Caco-2 (cell line): ENCODE results near the gene ETHE1. TPM values are rescaled to one million over a fixed set of nuclear protein-coding genes. Genes with fewer than 3 reads are reported as not detected.

ENCODE experiments used
- BruUV-seq: library from RNA; stranded (reverse); fragments of 400-500 nt; replicated peaks from 2 replicates; lab custom pipeline; 2021; lab: Mats Ljungman, UMichigan
- CTCF ChIA-PET: fragments of 300-600 bp; sonication (Branson Sonifier 250); formaldehyde crosslinking; loops from one replicate; lab custom pipeline; 2022; ENCODE audit warnings: antibody characterized with exemption; lab: Charles Lee
- POLR2A ChIA-PET: fragments of 300-600 bp; sonication (Branson Sonifier 250); formaldehyde crosslinking; loops from one replicate; lab custom pipeline; 2022; ENCODE audit warnings: antibody characterized with exemption; lab: Charles Lee
- DNase-seq, 2 experiments: peaks; one replicate each; pipeline versions ENCODE4 v3.0.0 to v3.0.0-alpha.2; 2020 to 2022
- H3K27me3 ChIP-seq: replicated peaks from 2 replicates; pipeline ENCODE4 v1.6.0; 2011; ENCODE audit warnings: low read length; ENCODE audit not compliant: control insufficient read depth, insufficient read depth
- H3K36me3 ChIP-seq: 2 replicates; pipeline ENCODE4 v1.5.1; 2011; ENCODE audit warnings: low read length; ENCODE audit not compliant: control insufficient read depth, insufficient read depth
- H3K4me1 ChIP-seq: fragments of 250-450 bp; sonication (Bioruptor Pico); 2 replicates; pipeline ENCODE4 v1.5.1; 2020; ENCODE audit warnings: mild to moderate bottlenecking
- H3K4me3 ChIP-seq: 2 replicates; pipeline ENCODE4 v1.5.1; 2011; ENCODE audit warnings: low read depth, mild to moderate bottlenecking, control low read depth, low read length
- H3K9me3 ChIP-seq: fragments of 250-450 bp; sonication (Bioruptor Pico); 2 replicates; pipeline ENCODE4 v1.5.1; 2020; ENCODE audit warnings: mild to moderate bottlenecking, moderate library complexity
- H3K27ac Mint-ChIP-seq: one replicate; pipeline ENCODE4 v1.8.0; 2022; ENCODE audit warnings: mixed read lengths; ENCODE audit not compliant: unreplicated experiment
- H3K27me3 Mint-ChIP-seq: one replicate; pipeline ENCODE4 v1.8.0; 2022; ENCODE audit warnings: mixed read lengths; ENCODE audit not compliant: insufficient read depth, unreplicated experiment
- H3K36me3 Mint-ChIP-seq: one replicate; pipeline ENCODE4 v1.8.0; 2022; ENCODE audit warnings: mild to moderate bottlenecking, mixed read lengths; ENCODE audit not compliant: insufficient read depth, unreplicated experiment
- H3K4me1 Mint-ChIP-seq: one replicate; pipeline ENCODE4 v1.8.0; 2022; ENCODE audit warnings: low read depth, mixed read lengths; ENCODE audit not compliant: unreplicated experiment
- H3K4me3 Mint-ChIP-seq: one replicate; pipeline ENCODE4 v1.8.0; 2022; ENCODE audit warnings: mild to moderate bottlenecking, moderate library complexity, mixed read lengths; ENCODE audit not compliant: unreplicated experiment
- H3K9me3 Mint-ChIP-seq: one replicate; pipeline ENCODE4 v1.8.0; 2022; ENCODE audit warnings: mixed read lengths; ENCODE audit not compliant: unreplicated experiment
- CTCF ChIP-seq, 2 experiments: fragments of 200-600 bp in 1 of 2; IDR thresholded peaks; 1 replicate in 1 of 2; 2 replicates in 1 of 2; pipeline versions ENCODE4 v1.5.1 to v1.8.0; 2011 to 2022; ENCODE audit warnings: antibody characterized with exemption in 1 of 2, control low read depth in 1 of 2, inconsistent platforms in 1 of 2, low read depth in 1 of 2, low read length in 1 of 2, mild to moderate bottlenecking in 1 of 2, moderate library complexity in 1 of 2; ENCODE audit not compliant: insufficient read depth in 1 of 2, severe bottlenecking in 1 of 2, unreplicated experiment in 1 of 2
- intact Hi-C: fragments of 100-400 bp; cut with micrococcal nuclease; formaldehyde crosslinking; loops from one replicate; pipeline ENCODE4 v1.10.0; 2022; ENCODE audit not compliant: unreplicated experiment
- total RNA-seq: library from RNA; stranded (reverse); gene quantifications from 2 replicates; pipeline ENCODE4 v1.2.3, GENCODE V29; 2022

ETHE1 gene
- total RNA-seq, 1 experiment from 2014 or later: 39.6 TPM

GRCh38 chr19:43488179-43488578 lies 38.8 kb downstream of the ETHE1 start:
- Histone ChIP-seq H3K4me1 (no peaks in the 10 kb centered on the region), H3K4me3 (no peak overlapping the region), H3K27me3 (no peaks in the 10 kb centered on the region), H3K9me3 (no peaks in the 10 kb centered on the region), H3K36me3 (peaks cover 4% of the 10 kb centered on the region)
- intact Hi-C loops: no loop called here
- H3K4me3 Mint-ChIP-seq: no peak overlapping the region
- BruUV-seq: no TSS peak
- ChIA-PET POLR2A (no interaction called here), CTCF (no interaction called here)
- H3K27me3 Mint-ChIP-seq: no peaks in the 10 kb centered on the region
- peaks cover 13% of the 10 kb centered on the region for H3K36me3 Mint-ChIP-seq
- no peaks in the 10 kb centered on the region for H3K4me1 Mint-ChIP-seq
- no peak for DNase-seq
- no peaks in the 10 kb centered on the region for H3K9me3 Mint-ChIP-seq
- TF ChIP-seq CTCF (IDR thresholded peaks at IDR 0.05; ENCODE audit: insufficient read depth in 1 of 2, low read depth in 1 of 2, low read length in 1 of 2, severe bottlenecking in 1 of 2, unreplicated experiment in 1 of 2): no peak
- no peak overlapping the region for H3K27ac Mint-ChIP-seq

GRCh38 chr19:43486412-43486811 lies 40.6 kb downstream of the ETHE1 start:
- Mint-ChIP-seq H3K36me3 (peaks cover 12% of the 10 kb centered on the region), H3K9me3 (no peaks in the 10 kb centered on the region), H3K27me3 (no peaks in the 10 kb centered on the region), H3K4me1 (no peaks in the 10 kb centered on the region), H3K27ac (no peak overlapping the region), H3K4me3 (no peak overlapping the region)
- intact Hi-C loops: no loop called here
- H3K9me3 ChIP-seq: no peaks in the 10 kb centered on the region
- peaks cover 4% of the 10 kb centered on the region for H3K36me3 ChIP-seq
- ChIA-PET CTCF (interaction anchor here (0.6 kb wide), 1 partner anchor 69 kb away, joined by 3 read pairs; no protein-coding TSS in a partner anchor), POLR2A (no interaction called here)
- no peaks in the 10 kb centered on the region for H3K4me1 ChIP-seq
- H3K4me3 ChIP-seq: no peak overlapping the region
- no peaks in the 10 kb centered on the region for H3K27me3 ChIP-seq
- TF ChIP-seq CTCF (IDR thresholded peaks at IDR 0.05; ENCODE audit: insufficient read depth in 1 of 2, low read depth in 1 of 2, low read length in 1 of 2, severe bottlenecking in 1 of 2, unreplicated experiment in 1 of 2): no peak
- no peak for DNase-seq
- BruUV-seq: no TSS peak

GRCh38 chr19:43485951-43486350 lies 41.0 kb downstream of the ETHE1 start:
- Mint-ChIP-seq H3K9me3 (no peaks in the 10 kb centered on the region), H3K36me3 (peaks cover 13% of the 10 kb centered on the region), H3K27me3 (no peaks in the 10 kb centered on the region), H3K4me3 (no peak overlapping the region), H3K4me1 (no peaks in the 10 kb centered on the region), H3K27ac (no peak overlapping the region)
- DNase-seq: no peak
- Histone ChIP-seq H3K9me3 (no peaks in the 10 kb centered on the region), H3K4me3 (no peak overlapping the region), H3K36me3 (peaks cover 4% of the 10 kb centered on the region), H3K27me3 (no peaks in the 10 kb centered on the region), H3K4me1 (no peaks in the 10 kb centered on the region)
- POLR2A ChIA-PET: no interaction called here
- CTCF ChIA-PET: interaction anchor here (0.6 kb wide), 1 partner anchor 69 kb away, joined by 3 read pairs; no protein-coding TSS in a partner anchor
- intact Hi-C loops: no loop called here
- TF ChIP-seq CTCF (IDR thresholded peaks at IDR 0.05; ENCODE audit: insufficient read depth in 1 of 2, low read depth in 1 of 2, low read length in 1 of 2, severe bottlenecking in 1 of 2, unreplicated experiment in 1 of 2): no peak
- no TSS peak for BruUV-seq
